Stimulated activated CD4-positive, alpha-beta T cell treated with anti-CD3 and anti-CD28 coated beads, Interleukin-1b, Interleukin-23, amount 100 ng/mL, for 4 hours (primary cell): Measurements from ENCODE around the gene SOX3.

Source experiments
- DNase-seq, 2 donors: peaks; one replicate each; pipeline ENCODE4 v3.0.0-alpha.2; 2020; ENCODE audit warnings: low read depth in 2 of 2

The SOX3 gene

DNA sequence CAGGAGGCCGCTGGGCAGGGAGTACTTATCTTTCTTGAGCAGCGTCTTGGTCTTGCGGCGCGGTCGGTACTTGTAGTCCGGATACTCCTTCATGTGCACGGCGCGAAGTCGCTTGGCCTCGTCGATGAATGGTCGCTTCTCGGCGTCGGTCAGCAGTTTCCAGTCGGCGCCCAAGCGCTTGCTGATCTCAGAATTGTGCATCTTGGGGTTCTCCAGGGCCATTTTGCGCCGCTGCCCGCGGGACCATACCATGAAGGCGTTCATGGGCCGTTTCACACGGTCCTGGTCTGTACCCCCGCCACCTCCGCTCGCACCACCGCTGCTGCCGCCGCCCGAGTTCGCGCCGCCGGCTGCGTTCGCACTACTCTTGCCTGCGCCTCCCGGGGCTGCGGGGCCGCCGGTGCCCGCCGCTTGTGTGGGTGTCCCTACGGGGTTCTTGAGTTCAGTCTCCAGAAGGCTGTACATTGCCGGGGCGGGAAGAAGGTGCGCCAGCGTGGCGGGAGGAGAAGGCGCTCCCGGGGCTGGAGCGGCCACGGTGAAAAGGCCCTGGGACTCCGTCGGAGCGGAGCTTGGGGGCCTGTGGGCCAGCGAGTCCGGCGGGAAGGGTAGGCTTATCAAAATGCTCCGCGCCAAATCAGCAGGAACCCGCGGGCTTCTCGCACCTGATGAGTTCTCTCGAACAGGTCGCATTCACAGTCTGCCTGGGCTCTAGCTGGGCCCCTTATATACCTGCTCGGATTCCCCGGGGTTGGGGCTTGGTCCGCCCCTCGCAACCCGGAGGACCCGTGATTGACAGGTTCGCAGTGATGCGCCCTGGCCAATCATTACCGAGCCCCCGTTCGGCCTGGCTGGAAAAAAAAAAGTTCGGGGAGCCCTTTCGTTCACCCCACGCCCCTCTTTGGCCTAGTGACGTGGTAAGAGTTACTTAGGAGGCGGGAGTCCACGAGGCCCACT is at the start of gene SOX3:
SOX3 (minus strand) TSS at position 699 of the 954 bp plus-strand sequence; CDS start at position 690, 9 bp downstream.
- no peak for DNase-seq

DNA sequence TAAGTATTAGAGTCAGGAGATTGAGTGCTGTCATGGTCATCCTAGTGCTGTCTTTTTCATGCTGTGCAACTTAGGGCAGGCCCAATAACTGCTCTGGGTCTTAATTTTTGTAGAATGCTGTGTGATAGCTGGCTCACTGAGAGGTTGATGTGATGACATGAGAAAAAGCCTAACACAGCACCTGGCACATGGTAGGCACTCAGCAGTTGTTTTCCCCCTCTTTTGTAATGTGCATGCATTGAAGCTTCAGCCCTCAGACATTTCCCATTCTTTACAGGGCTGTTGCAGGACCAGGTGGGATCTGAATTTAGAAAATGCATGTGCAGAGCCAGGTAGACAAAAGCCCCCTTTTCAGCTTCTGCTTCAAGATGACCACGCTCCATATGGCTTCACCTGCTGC is 44.1 kb upstream of the SOX3 start:
- no peak for DNase-seq

DNA sequence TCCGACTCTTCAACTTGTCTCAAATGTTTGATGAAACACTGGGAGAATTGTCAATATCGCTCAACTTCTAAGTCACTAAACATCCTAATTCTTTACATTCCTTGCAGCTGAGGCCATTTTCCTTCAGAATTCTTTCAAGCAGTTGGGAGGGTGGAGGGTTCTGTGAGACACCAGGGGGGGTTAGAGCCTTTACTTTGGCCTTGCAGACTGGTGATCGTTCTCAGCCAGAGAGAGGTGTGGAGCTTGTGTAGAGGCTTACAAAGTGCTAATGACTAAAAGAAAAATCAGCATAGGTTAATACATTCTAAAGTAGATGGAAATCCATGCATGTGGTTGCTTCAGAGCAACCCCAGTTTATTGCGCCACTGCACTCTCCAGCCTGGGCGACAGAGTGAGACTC is 21.3 kb upstream of the SOX3 start:
- no peak for DNase-seq

DNA sequence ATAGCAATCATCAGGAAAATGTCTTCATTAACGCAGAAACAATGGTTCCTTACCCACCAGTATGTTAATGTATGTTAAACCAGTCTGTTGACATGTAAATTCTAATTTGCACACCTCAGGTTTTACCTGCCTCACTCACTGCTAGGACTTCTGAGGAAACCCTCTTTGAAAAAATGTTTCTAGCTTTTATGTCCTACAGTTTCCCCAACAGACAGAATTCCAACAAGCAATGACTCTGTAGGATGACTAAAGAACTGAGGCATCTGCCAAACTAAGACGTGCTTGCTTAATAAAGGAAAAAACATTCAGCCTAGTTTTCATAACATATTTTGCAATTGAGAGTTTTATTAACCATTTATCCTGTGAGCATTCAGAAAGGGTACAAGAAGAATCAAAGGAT is 20.6 kb upstream of the SOX3 start:
- DNase-seq, result no peak

DNA sequence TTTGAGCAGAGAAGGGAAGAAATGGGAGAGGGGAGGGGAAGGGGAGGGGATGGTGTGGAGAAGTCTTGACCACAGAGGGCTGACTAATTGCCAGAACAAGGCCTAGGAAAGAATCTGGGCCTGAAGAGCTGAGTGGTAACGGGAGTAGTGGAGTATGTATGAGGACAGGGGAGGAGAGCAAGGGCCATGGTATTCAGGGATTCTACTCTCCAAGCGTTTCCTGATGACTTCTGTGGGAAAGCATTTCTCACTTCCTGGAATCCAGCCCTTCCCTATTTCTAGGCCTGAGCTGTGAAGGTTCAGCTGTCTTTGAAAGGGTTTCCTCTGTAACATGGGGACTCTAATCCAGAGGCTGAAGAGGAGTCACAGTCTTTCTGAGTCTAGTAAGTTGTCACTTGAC is 19.7 kb upstream of the SOX3 start:
- no peak for DNase-seq

DNA sequence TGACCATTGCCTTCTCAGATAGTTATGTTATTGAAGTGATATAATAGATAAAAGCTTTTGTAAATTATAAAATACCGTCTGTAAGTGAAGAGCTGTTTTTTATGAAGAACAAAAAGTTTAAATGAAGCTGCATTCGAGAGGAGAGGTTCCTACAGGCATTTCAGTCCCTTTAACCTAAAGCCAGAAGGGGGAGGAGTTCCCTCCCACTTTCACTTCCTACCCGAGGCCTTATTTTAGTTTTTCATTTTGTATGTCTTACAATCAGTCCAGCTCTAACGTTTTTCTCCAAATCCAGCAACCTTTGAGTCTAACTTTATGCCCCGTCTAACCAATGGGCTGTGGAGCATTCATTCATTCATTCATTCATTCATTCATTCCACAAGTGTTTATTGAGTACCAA is 16.5 kb upstream of the SOX3 start:
- DNase-seq, result no peak

DNA sequence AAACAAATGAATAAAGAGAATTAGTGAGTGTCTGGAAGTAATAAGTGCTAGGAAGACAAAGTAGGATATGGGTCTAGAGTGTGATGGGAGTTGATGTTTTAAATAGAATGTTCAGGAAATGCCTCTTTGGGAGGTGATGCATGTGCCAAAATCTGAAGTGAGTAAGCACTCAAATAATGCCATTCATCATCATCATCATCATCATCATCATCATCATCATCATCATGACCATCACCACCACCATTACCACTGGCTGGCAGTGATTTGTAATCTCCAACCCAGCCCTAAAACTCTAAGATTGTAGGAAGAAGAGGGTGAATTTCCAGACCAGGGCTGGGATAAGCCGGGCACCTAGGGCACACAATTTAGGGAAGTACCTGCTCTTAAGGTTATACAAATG is 9.7 kb upstream of the SOX3 start:
- DNase-seq, result no peak

DNA sequence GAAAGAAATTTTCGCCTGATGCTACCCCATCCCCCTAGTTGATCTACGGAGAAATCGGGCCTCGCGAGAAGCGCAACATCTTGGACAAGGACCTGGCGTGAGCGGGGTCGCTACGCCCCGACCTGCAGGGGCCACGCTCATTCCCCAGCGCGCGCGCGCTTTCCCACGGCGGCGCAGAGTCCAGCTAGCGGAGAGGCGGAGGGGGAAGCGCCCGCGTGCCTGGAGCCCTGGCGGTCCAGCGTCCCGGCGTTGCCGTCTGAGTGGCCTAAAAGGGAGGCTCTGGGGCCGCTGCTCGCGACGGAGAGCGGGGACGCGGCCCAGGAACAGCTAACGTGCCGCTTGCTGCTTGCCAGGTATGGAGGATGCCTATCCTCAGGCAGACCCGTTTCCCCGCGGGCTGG is 6.0 kb upstream of the SOX3 start:
- DNase-seq, result no peak

DNA sequence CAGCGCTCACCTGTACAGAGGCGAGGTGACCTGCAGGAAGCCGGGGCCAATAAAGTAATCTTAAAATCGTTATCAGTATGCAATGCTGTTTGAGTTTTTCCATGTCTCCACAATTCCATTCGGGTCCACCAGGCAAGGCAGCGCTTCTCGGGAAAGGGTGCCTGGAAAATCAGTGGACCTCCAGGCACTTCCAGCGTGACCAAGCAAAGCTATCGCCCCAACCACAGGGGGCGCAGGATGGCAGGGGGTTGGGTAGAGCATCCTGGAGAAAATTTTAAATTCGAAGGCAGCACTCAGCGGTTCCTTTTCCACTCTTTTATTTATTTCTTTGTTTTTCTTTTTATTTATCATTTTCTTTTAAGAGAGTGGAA is 5.4 kb upstream of the SOX3 start:
- DNase-seq, result no peak

DNA sequence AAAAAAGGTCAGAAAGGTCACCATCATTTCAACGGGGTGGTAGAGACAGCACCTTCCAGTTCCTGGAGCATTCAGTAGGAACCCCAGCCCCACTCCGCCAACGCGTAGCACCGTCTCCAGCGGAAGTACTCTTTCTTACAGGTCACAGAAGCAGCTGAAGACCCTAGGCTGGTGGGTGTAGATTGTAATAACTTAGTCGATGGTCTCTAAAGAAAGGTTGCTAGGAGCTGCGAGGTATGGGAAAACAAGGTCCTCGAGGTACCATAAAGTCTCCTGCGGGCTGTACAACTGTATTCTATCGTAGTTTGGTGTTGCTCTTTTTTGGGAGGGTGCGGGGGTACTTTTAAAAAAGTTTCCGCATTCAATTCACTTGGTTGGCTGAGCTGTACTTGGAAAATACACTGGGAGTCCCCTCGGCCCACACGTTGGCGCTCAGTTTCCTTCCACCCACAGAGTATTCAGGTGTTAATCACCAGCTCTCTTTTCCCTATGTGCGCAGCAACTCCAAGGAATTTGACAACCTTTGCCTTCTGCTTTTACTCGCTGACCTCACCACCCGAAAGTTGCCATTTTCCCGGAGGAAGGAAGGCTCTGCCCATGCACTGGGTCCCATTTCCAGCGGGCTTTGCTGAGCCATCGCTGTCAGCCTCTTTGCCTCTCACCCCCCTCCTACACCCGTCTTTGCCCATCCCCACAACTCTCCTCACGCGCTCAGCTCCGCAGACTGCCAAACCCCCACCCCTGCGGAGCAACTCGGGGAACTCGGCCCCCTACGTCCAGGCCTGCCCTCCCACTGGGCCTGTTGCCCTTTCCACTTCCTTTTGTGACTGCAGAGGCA is 4.8 kb upstream of the SOX3 start:
- no peak for DNase-seq

DNA sequence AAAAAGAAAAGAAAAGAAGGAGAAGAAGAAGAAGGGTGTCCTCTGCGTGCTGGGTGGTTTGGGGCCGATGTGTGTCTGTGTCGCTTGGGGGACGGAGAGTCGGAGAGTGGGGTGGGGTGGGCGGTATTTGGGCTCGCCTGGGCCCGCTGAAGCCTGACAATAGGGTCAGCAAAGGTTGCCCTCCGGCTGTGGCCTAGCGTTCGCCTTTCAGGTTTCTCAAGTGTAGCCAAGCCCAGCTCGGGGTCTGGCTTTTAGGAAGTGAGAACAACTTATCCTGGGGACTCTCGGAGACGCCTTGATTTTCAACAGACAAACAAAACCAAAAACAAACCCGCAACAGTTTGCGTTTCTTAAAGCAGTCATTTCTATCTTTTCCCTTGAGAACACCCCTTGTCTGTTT is 4.1 kb upstream of the SOX3 start:
- DNase-seq, result no peak

DNA sequence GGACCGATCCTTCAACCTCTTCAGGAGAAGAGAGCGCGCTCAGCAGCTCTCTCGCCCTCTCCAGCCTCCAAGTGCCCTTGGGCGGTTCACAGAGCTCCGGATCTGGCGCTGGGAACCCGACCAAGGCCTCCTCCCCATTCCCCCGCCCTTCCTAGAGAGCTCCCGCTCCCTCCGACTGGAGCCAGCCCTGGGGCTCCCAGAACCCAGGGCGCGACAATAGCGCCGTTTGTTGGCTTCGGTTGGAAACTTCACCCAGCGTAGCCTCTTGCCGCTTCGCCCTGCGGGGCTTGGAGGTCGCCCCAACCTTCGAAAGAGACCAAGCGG is 3.1 kb upstream of the SOX3 start:
- DNase-seq, result no peak

DNA sequence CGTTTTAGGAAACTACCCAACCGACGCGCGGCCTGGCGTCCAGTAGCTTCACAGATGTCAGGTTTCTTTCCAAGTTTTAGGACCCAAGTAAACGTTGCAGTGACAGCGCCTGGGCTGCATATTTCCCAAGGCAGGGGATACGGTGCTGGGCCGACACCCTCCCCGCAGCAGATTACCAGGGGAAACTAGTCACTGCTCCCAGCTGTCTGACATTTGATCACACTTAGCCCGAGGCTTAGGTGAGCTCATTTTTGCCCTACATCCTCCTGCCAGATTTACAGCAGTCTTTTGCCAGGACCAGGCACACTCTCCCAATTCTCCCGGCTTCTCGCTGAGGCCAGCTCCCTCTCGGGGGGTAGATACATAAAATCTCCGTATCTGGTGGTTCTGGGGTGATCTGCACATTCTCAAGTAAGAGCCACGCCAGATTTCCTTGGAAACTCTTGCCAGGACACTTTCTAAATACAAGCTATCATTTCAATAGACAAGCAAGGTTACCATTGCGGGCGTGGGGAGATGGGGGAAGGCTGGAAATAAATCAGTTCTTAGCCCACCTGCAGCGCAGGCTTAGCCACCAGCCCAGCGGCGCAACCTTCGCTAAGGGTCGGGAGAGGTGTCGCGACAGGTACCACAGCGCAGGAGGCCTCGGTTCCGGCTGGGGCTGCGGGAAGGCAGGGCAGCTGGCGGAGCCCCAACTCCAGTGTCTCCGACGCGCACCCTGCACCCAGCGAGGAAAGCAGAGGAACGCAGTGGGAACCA is 2.5 kb upstream of the SOX3 start:
- no peak for DNase-seq

DNA sequence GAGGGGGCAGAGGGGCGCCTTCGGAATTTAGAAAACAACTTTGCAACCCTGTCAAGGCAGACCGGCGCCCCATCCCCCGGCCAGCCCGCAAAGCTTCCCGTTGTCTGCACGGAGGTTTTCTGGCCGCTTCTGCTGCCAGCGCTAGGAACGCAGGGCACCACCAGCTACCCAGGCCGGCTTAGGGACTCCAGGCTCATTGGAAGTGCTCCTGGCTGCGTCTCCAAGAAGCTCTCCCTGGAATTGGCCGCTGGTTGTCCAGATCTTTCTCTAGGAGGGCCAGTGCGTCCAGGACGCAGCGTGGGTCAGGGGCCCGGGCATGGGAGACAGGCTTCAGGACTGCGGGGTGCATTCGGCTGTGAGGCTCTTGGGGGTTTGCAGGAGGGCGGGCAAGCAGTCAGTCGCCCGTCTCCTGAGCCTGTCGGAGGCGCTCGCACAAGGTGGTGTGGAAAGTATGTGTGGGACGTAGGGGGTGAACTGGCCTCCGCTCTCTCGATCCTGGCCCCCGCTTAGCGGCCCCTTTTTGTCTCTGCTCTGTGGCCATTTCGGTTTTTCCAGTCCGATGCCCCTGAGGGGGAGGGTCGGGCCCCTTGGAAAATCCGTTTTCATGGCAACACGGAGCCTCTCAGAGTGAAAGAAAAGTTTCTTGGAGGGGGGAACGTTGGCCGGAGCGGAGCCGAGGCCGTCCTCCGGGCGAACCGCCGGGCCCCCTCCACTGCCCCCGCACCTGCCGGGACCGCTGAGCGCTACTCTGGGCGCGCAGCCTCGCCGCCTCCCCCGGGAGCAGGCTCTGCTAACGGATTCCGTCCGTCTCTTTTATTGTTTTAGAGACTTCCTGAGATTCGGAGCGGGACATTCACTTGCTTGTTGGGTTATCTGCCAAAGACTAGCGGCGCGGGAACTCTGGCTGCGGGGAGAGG is 810 bp upstream of the SOX3 start:
- DNase-seq, result no peak

DNA sequence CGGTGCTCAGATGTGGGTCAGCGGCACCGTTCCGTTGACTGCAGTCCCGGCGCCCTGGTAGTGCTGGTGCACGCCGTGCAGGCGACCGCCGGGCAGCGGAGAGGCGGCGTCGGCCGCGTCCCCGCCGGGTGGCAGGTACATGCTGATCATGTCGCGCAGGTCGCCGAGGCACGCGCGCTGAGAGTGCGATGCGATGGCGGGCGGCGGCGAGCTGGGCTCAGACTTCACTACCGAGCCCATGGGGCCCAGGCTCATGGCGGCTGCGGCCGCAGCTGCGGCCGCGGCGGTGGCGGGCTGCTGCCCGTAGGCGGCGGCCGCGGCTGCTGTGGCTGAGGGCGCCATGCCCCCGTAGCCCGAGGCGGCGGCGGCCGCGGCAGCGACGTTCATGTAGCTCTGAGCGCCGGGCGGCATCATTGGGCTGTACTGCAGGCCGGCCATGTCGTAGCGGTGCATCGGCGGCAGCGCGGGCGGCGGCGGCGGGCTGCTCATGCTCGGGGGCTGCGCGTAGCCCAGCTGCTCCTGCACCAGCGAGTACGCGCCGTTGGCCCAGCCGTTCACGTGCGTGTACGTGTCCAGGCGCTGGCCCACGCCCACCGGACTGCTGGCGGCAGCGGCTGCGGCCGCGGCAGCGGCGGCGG is 1.0 kb downstream of the SOX3 start:
- no peak for DNase-seq

DNA sequence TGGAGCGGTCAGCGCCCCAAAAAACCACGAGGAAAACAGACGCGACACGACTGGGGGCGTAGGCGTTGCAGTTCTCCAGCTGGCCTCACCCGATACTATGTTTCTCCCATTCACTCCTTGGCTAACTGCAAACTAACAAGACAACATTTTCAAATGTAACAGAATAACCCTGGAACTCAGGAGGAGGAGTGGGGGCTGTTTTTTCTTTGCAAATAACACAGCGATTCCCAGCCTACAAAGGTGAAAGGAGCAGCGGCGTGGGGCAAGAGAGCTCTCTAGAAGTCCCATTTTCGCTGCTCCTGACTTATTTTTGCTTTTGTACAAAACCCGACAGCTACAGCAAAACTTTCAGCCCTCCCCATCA is 1.6 kb downstream of the SOX3 start:
- no peak for DNase-seq

DNA sequence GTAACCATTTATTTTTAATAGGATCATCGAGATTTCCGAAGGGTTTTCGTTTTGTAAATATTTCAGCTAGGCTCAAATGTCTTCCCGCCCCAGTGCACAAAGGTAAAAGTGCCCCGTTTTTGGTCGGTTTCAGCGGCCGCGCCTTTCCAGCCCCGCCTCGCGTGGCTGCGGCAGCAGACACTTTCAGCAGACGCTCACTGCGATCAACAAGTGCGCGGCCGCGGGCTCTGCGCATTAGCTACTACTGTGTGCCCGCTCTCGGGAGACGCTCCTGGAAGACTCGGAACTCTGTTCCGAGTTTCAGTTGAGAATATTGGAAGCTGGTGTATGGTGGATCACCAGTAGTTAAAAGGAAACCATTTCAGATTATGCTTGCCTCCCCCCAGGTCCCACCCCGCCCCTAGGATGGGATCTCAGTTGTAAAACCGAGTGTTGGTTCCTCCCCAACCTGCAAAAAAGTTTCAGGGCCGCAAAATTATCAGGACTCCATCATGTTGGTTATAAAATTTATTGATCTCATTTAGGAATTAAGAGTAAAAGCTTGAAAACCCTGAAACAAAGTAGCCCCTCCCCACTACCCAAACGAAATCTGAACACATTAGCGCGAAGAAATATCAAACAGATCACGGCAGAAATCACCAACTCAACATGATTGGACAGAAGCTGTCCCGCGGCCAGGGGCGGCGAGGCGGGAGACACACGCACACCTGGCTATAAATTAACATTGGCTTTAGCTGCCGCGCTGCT is 2.2 kb downstream of the SOX3 start:
- DNase-seq, result no peak

DNA sequence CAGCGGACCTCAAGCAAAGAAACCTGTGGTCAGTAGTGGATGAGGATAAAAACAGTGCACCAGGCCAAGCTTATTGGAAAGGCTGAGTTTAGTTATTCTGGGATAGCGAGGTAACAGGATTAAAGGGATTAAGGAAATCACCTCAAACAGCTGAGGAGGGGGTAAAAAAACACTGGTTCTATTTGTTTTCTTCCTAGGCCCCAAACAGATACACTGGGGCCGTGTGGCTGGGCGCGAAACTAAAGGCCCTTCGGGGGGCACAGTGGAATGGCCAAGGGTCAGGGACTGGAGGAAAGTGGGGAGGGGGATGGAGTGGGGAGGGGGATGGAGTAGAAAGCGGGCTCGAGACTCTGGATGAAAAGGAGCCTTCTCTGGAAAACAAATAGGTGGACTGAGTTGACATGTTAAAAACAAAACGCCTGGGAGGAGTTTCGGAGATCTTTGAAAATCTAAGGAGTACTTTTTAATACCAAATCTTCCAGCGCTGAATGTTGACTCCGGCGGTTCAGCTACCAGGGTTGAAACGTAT is 2.9 kb downstream of the SOX3 start:
- DNase-seq, result no peak

DNA sequence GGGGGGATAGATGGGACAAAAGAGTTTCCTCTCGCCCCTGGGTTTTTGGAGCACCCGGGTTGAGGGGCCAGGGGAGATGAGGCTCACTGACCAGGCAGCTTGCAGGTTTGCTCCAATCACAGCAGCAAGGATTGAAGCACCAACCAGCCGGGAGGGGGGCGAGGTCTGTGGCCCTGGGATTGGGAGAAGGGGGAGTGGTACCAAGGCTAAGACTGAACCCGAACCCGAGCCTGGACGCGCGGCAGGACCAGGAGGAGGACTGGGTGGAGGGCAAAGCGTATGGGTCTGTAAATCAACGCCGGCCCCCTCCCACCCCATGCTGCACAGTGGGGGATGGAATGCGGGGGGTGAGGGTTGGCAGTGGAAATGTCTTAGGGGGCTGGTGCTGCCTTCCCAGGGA is 3.5 kb downstream of the SOX3 start:
- no peak for DNase-seq

DNA sequence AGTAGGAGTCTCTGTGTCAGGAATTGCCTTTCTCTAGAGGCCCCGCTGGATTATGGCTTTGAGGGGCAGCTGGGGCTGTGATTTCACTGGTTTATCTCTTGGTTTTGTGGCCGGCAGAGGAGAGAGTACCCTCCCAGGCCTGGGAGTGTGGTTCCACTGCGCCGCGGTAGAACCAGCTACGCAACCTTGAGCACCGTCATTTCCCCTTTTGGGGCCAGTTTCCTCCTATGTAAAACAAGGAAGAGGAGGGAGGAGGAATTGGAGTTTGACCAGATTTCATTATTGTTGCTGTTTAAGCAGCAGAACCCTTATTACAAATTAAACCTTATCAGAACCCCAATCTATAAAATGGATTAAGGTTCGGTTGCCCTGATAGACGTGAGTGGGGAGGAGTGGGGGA is 4.4 kb downstream of the SOX3 start:
- DNase-seq, result no peak
